ENCODE measurements around the gene NUMBL.
"Not testable (repeated sequence)": the region's sequence is repeated elsewhere in the genome, so short reads cannot be mapped to it uniquely, and the experiment has no call there.

NUMBL gene

GRCh38 chr19:40662925-40663694 is 27.3 kb downstream of the NUMBL start:
- peak; percentile 60 for DNase-seq (ENCODE audit: low spot score)

DNA sequence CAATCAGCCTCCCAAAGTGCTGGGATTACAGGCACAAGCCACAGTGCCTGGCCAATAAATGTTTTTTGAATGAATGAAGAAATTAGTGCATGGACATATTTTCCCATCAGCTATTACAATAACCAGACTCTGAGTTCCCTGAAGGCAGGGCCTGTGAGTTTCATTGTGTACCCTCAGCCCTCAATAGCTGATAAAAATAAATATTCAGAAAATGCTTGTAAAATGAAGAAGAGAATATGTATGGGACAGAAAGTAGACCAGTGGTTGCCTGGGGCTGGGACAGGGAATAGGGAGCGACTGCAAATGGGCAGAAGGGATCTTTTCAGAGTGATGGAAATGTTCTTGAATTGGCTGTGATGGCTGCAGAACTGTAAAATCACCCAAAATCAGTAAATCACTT is 28.8 kb downstream of the NUMBL start:
- DNase-seq (ENCODE audit: low spot score): no peak

DNA sequence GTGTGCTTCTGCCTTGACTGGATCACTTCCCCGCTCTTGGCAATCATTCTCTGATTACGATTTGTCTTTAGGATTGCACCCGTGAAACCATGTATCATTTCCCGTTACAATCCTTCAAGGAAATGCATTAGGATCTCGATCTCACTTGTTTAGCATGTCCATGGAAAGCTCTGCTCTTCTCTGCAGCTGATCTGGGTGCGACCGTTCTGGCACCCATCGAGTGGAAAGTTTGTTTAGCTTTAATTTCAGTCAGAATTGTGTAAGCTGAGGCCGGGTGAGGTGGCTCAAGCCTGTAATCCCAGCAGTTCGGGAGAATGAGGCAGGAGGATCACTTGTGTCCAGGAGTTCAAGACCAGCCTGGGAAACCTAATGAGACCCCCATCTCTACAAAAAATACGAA is 30.9 kb downstream of the NUMBL start:
- no peak for DNase-seq (ENCODE audit: low spot score)

DNA sequence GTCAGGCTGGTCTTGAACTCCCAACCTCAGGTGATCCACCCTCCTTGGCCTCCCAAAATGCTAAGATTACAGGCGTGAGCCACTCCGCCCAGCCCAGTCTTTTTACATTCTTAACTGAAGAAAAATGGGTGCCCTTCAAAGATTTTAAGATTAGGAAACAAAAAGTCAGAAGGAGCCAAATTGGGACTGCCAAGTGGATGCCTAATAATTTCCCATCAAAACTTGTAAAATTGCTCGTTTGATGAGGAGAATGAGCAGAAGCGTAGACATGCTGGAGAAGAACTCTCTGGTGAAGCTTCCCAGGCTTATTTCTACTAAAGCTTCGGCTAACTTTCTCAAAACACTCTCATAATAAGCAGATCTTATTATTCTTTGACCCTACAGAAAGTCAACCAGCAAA is 31.3 kb downstream of the NUMBL start:
- no peak for DNase-seq (ENCODE audit: low spot score)

- DNase-seq (ENCODE audit: low spot score): no peak
Measured at GRCh38 chr19:40658031-40658430, 32.4 kb downstream of the NUMBL start.

- not testable (repeated sequence) for DNase-seq (ENCODE audit: low spot score)
Measured at GRCh38 chr19:40655684-40656083, 34.8 kb downstream of the NUMBL start.

DNA sequence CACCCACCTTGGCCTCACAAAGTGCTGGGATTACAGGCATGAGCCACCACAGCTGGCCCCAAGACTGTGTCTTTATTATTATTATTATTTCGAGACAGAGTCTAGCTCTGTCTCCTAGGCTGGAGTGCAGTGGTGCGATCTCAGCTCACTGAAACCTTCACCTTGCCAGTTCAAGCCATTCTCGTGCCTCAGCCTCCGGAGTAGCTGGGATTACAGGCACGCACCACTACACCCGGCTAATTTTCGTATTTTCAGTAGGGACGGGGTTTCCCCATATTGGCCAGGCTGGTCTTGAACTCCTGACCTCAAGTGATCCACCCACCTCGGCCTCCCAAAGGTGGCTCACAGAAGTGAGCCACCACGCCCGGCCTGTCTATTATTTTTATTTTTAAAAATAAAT is 38.1 kb downstream of the NUMBL start:
- not testable (repeated sequence) for DNase-seq (ENCODE audit: low spot score)

DNA sequence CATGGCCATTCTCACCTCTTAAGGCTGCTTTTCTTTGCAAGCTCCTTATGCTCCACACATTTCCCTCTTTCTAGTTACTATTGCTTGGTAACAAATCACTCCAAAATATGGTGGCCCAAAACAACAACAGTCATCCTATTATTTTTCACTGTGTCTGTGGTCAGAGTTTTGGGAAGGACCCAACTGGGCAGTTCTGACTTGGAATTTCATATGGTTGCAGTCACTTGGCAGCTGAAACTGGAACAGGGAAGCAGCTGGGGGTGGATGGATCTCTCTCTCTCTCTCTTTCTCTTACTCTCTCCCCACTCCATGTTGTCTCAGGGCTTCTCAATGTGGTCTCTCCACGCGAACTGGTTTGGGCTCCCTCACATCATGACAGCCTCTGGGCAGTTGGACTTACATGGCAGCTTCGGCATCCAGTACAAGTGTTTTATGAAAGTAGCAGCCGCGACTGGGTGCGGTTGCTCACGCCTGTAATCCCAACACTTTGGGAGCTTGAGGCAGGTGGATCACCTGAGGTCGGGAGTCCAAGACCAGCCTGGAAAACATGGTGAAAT is 39.6 kb downstream of the NUMBL start:
- DNase-seq (ENCODE audit: low spot score): no peak

DNA sequence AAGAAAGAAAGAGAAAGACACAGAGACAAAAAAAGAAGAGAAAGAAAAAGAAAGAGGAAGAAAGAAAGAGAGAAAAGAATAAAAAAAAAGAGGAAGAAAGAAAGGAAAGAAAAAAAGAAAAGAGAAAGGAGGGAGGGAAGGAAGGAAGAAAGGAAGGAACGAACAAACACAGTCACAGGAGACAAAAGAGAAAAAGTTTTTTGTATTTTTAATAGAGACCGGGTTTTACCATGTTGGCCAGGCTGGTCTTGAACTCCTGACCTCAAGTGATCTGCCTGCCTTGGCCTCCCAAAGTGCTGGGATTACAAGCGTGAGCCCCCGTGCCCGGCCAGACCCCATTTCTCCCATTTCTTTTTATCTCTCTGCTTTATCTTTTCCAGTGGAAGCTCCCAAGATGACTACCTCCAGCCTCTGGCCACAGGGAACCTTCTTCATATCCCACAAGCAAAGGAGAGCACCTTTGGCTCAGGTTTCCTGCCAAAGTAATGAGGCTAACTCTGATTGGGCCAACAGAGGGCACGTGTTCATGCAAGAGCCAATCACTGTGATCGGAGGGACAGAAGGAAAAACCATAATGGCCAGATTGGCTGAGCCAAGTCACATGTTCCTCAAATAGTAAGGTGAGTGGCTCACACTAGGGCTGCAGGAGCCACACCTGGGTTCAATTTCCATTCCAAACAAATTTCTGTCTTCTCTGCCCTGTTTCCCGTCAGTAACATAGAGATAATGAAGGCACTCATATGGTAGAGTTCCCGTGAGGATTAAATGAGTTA is 40.4 kb downstream of the NUMBL start:
- not testable (repeated sequence) for DNase-seq (ENCODE audit: low spot score)

DNA sequence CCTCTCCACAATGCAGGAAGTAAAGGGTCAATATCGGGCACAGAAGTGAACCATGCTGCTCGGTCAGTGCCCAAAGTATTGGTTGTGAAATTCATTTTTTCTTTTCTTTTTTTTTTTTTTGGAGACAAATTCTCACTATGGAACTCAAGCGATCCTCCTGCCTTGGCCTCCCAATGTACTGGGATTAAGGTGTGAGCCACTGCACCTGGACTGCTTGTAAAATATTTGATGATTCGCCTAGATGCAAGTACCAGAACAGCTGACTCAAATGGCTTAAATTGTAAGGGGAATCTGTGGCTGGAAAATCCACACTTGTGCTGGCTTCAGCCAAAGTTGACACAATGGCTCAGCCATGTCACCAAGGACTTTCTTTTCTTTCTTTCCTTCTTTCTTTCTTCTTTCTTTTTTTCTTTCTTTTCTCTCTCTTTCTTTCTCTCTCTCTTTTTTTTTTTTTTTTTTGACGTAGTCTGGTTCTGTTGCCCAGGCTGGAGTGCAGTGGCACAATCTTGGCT is 43.7 kb downstream of the NUMBL start:
- DNase-seq (ENCODE audit: low spot score): no peak

GRCh38 chr19:40642757-40643305 is 47.6 kb downstream of the NUMBL start:
- no peak for DNase-seq (ENCODE audit: low spot score)

- no peak for DNase-seq (ENCODE audit: low spot score)
Measured at GRCh38 chr19:40642051-40642706, 48.3 kb downstream of the NUMBL start.

- DNase-seq (ENCODE audit: low spot score): no peak
Measured at GRCh38 chr19:40641281-40641680, 49.2 kb downstream of the NUMBL start.

- DNase-seq (ENCODE audit: low spot score): no peak
Measured at GRCh38 chr19:40640744-40641143, 49.7 kb downstream of the NUMBL start.

GRCh38 chr19:40639638-40639982 is 50.8 kb downstream of the NUMBL start:
- no peak for DNase-seq (ENCODE audit: low spot score)

GRCh38 chr19:40638327-40638726 is 52.1 kb downstream of the NUMBL start:
- no peak for DNase-seq (ENCODE audit: low spot score)

- DNase-seq (ENCODE audit: low spot score): no peak
Measured at GRCh38 chr19:40633207-40633606, 57.2 kb downstream of the NUMBL start.

DNA sequence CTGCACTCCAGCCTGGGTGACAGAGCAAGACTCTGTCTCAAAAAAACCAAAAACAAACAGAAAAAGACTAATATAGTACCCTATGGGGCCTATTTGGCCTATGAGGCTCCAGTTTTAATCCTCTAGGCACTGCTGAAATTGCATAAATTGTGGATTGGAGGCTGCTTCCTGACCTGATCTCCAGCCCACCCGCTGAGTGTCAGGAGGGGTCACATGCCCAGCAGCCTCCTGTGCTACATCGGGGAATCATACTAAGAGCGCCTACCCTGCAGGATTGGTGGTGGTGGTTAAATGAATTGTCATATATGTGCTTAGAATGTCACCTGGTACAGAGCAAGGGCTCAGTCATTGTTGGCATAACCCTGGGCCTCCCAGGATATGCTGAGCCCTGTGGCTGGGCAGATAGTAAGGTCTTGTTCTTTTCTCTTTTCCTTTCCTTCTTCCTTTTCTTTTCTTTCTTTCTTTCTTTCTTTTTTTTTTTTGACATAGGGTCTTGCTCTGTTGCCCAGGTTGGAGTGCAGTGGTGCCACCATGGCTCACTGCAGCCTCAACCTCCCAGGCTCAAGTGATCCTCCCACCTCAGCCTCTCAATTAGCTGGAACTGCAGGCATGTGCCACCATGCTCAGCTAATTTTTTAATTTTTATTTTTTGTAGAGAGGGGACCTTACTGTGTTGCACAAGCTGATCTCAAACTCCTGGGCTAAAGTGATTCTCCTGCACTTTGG is 58.0 kb downstream of the NUMBL start:
- DNase-seq (ENCODE audit: low spot score): no peak

GRCh38 chr19:40630571-40631160 is 59.8 kb downstream of the NUMBL start:
- DNase-seq (ENCODE audit: low spot score): no peak

DNA sequence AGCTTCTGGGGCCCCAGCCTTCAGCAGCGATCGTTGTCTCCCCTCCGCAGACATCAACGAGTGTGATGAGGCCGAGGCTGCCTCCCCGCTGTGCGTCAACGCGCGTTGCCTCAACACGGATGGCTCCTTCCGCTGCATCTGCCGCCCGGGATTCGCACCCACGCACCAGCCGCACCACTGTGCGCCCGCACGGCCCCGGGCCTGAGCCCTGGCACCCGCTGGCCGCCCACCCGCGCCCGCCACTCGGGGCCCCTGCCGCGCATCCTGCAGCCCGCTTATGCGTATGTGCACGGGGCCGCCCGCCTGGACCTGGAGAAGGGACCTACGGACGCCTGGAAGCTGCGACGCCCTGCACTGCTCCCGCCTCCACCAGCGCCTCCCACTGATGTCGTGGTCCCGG is 61.1 kb downstream of the NUMBL start:
- no peak for DNase-seq (ENCODE audit: low spot score)

All from pons (tissue), 1 donor.